Cardiac fibroblast (primary cell): ENCODE data around the gene CCDC73.

ENCODE experiments used
- DNase-seq, 2 donors: peaks; one replicate each; pipeline versions ENCODE4 v3.0.0 to v3.0.0-alpha.2; 2010; ENCODE audit warnings: low read depth in 2 of 2
- H3K4me3 ChIP-seq, 2 donors: replicated peaks in 1 of 2; 1 replicate in 1 of 2; 2 replicates in 1 of 2; pipeline ENCODE4 v1.5.1; 2011; ENCODE audit warnings: low read depth in 2 of 2, low read length in 2 of 2, mild to moderate bottlenecking in 2 of 2, moderate library complexity in 1 of 2
- CTCF ChIP-seq: IDR thresholded peaks from one replicate; pipeline ENCODE4 v1.5.1; 2011; ENCODE audit warnings: low read depth, mild to moderate bottlenecking, low read length, inconsistent platforms

The CCDC73 gene

DNA sequence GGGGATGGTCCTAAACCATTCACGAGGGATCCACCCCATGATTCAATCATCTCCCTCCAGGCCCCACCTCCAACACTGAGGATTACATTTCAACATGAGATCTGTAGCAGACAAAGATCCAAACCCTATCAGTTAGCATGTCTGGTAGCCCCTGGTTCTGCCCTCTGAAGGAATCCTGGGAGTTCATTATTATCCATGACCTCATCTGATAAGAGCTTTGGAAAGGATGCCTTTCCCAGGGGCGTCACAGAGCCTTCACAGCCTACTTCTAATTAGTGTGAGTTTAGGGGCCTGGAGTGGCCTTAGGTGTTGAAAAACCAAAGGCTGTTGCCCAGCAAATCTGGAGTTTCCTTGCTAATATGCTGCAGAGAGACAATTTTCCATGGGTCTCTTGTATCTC lies 219.4 kb downstream of the CCDC73 start:
- DNase-seq: no peak
- TF ChIP-seq CTCF: no peak
- H3K4me3 ChIP-seq: no peak overlapping the region

DNA sequence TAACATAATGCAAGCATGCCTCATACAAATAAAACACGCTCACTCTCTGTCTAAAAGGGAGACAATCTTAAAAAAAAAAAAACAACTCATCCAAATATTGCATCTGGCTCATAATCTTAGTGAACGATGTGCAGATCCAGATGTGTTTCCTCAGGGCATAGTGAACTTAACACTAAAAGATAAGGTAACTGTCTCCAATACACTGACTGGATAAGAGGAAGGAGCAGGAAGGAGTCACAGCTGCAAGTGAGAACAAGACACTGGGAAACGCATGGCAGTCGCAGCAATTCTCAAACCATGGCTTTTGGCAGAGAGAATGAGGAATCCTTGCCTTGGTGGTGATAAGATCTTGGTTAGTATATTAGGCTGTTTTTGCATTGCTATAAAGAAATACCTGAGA lies 220.0 kb downstream of the CCDC73 start:
- DNase-seq: no peak
- TF ChIP-seq CTCF: no peak
- H3K4me3 ChIP-seq: no peak overlapping the region

- no peak overlapping the region for H3K4me3 ChIP-seq
These were observed 221.2 kb downstream of the CCDC73 start for GRCh38 chr11:32573228-32573627.

DNA sequence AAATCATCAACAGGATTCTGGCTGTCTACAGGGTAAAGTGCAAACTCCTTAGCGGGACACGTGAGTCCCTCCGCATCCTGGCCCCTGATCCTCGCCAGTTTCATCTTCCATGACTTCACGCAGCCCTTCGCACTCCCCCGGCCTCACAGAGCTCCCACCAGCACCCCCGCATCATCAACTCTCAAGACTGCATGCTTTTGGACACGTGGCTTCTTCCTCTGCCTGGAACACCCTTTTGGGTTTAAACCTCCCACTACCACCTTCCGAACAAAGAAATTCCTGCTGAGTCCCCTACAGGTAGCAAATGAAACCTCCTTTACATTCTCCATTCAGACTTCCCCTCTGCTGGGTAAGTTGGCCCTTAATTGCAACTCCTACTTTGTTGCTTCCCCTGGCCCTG lies 223.4 kb downstream of the CCDC73 start:
- no peak for DNase-seq
- H3K4me3 ChIP-seq: no peak overlapping the region
- no peak for TF ChIP-seq CTCF

More at GRCh38 chr11:32573228-32573627, 221.2 kb downstream of the CCDC73 start:
- TF ChIP-seq CTCF: no peak
- no peak for DNase-seq

DNA sequence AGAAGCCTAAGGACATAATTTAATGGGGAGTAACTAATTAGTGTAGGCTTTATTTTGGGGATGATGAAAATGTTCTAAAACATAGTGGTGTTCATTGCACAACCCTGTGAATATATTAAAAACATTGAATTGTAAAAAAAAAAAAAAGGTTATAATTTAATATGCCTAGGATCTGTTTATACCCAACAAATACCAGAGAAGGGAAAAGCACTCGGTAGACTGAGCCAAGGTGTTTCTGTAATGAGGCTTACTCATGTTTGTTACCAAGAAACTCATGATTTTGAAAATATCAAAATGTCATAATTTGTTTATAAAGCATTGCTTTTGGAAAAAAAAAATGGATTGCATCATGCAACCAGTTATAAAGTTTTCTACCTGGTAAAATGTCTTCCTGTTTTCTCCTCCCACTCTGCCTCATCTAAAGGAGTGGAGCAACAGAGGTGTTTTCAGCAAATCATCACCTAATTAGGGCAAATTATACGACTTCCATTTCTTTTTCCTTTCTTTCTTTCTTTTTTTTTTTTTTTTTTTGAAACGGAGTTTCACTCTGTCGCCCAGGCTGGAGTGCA lies 225.1 kb downstream of the CCDC73 start:
- DNase-seq: no peak
- no peak for TF ChIP-seq CTCF
- H3K4me3 ChIP-seq: no peak overlapping the region

GRCh38 chr11:32567154-32567553 lies 227.3 kb downstream of the CCDC73 start:
- no peak for DNase-seq
- TF ChIP-seq CTCF: no peak
- H3K4me3 ChIP-seq: no peak overlapping the region

- H3K4me3 ChIP-seq: no peak overlapping the region
- no peak for DNase-seq
- no peak for TF ChIP-seq CTCF
These were observed 227.9 kb downstream of the CCDC73 start for GRCh38 chr11:32566517-32566916.
